K562 (cell line): Measurements from ENCODE around the gene FBXL3. TPM values are rescaled to one million over a fixed set of nuclear protein-coding genes. Genes with fewer than 3 reads are reported as not detected.

ENCODE experiments used
- ATAC-seq: fragments of 200-7000 bp; cut with Tn5 transposase; 3 replicates; pipeline ENCODE4 v1.9.1; 2020; ENCODE audit warnings: moderate library complexity
- BruUV-seq: library from RNA; stranded (reverse); fragments of 400-500 nt; replicated peaks from 2 replicates; lab custom pipeline; 2021; lab: Mats Ljungman, UMichigan
- CTCF ChIA-PET: fragments of 300-600 bp; formaldehyde crosslinking; extraction: SDS; loops from one replicate; lab custom pipeline; 2021; ENCODE audit warnings: low intra/inter-chr PET ratio; lab: Yijun Ruan, JAX
- POLR2A ChIA-PET: fragments of 300-600, 350-650 bp; sonication (Branson Sonifier 250); formaldehyde crosslinking; extraction: SDS; loops from one replicate; lab custom pipeline; 2021; ENCODE audit warnings: antibody characterized with exemption, inconsistent platforms; lab: Yijun Ruan, JAX
- DNase-seq, 4 experiments: peaks; one replicate each; pipeline versions ENCODE4 v3.0.0 to v3.0.0-alpha.2; 2011 to 2018; ENCODE audit warnings: low spot score in 3 of 4, mixed read lengths in 3 of 4; ENCODE audit errors: extremely low read depth in 1 of 4
- FAIRE-seq: peaks from 2 replicates; lab custom pipeline; 2011; peaks lifted over from hg19 to GRCh38; lab: Jason Lieb, UNC
- H2AFZ ChIP-seq: 2 replicates; pipeline ENCODE4 v1.6.0; 2011; ENCODE audit warnings: low read depth, low read length, control low read depth, inconsistent platforms
- H3K27ac ChIP-seq: fragments of 200-600 bp; 3 replicates; pipeline ENCODE4 v1.8.0; 2011; ENCODE audit warnings: low read depth, mild to moderate bottlenecking, control low read depth, inconsistent platforms, low read length, moderate library complexity, mixed read lengths; ENCODE audit errors: extremely low read depth
- H3K27me3 ChIP-seq, 2 experiments: fragments of 300-600 bp in 1 of 2; 2 replicates in 1 of 2; 3 replicates in 1 of 2; pipeline versions ENCODE4 v1.6.0 to v1.8.0; 2011; ENCODE audit warnings: inconsistent platforms in 2 of 2, low read length in 2 of 2, mild to moderate bottlenecking in 1 of 2, mixed read lengths in 1 of 2, moderate library complexity in 1 of 2; ENCODE audit not compliant: control insufficient read depth in 2 of 2, insufficient read depth in 2 of 2
- H3K36me3 ChIP-seq: fragments of 300-600 bp; 3 replicates; pipeline ENCODE4 v1.8.0; 2011; ENCODE audit warnings: mild to moderate bottlenecking, low read length, inconsistent platforms; ENCODE audit not compliant: control insufficient read depth, insufficient read depth
- H3K4me1 ChIP-seq, 2 experiments: fragments of 200-600 bp in 1 of 2; replicated peaks in 1 of 2; 2 replicates in 1 of 2; 3 replicates in 1 of 2; pipeline versions ENCODE4 v1.5.1 to v1.8.0; 2011; ENCODE audit warnings: inconsistent platforms in 2 of 2, low read length in 2 of 2, mild to moderate bottlenecking in 1 of 2, mixed read lengths in 1 of 2, moderate library complexity in 1 of 2; ENCODE audit not compliant: control insufficient read depth in 2 of 2, insufficient read depth in 2 of 2
- H3K4me2 ChIP-seq: 2 replicates; pipeline ENCODE4 v1.6.1; 2011; ENCODE audit warnings: low read length, control low read depth, inconsistent platforms, mixed read lengths; ENCODE audit not compliant: insufficient read depth
- H3K4me3 ChIP-seq: fragments of 200-600 bp; sonication (generic), shearing (Covaris generic); 2 replicates; pipeline ENCODE4 v1.5.1; 2016; ENCODE audit warnings: control low read depth, inconsistent platforms
- H3K79me2 ChIP-seq: fragments of 200-600 bp; 3 replicates; pipeline ENCODE4 v1.8.0; 2011; ENCODE audit warnings: low read length, inconsistent platforms; ENCODE audit not compliant: control insufficient read depth, insufficient read depth
- H3K9ac ChIP-seq, 2 experiments: 2 replicates each; pipeline versions ENCODE4 v1.6.0 to v1.6.1; 2011; ENCODE audit warnings: low read depth in 2 of 2, low read length in 2 of 2, control low read depth in 1 of 2, inconsistent platforms in 1 of 2, mild to moderate bottlenecking in 1 of 2, mixed read lengths in 1 of 2; ENCODE audit not compliant: insufficient read depth in 1 of 2
- H3K9me1 ChIP-seq: one replicate; pipeline ENCODE4 v1.6.0; 2011; ENCODE audit warnings: inconsistent platforms, mild to moderate bottlenecking, low read length, moderate library complexity; ENCODE audit not compliant: control insufficient read depth, insufficient read depth
- H3K9me3 ChIP-seq: replicated peaks from 2 replicates; pipeline ENCODE4 v1.5.1; 2011; ENCODE audit warnings: low read depth, low read length, inconsistent platforms; ENCODE audit not compliant: control insufficient read depth, insufficient read depth
- H4K20me1 ChIP-seq: replicated peaks from 2 replicates; pipeline ENCODE4 v1.6.1; 2011; ENCODE audit warnings: low read length, inconsistent platforms, mixed read lengths; ENCODE audit not compliant: control insufficient read depth, insufficient read depth
- GMEB1 ChIP-seq: fragments of 250-450 bp; sonication (Bioruptor Pico); IDR thresholded peaks from 2 replicates; pipeline ENCODE4 v1.4.0; 2020; ENCODE audit warnings: mild to moderate bottlenecking
- HCFC1 ChIP-seq: IDR thresholded peaks from 2 replicates; pipeline ENCODE4 v1.6.1; 2012; ENCODE audit warnings: low read depth, low read length, improper control_type of control experiment
- PATZ1 ChIP-seq: fragments of 250-450 bp; sonication (Bioruptor Pico); IDR thresholded peaks from 2 replicates; pipeline ENCODE4 v1.5.0; 2020; ENCODE audit warnings: mild to moderate bottlenecking, borderline replicate concordance
- PHF20 ChIP-seq: fragments of 450-650 bp; IDR thresholded peaks from 2 replicates; pipeline ENCODE4 v1.6.1; 2018; ENCODE audit not compliant: partially characterized antibody
- RFX7 ChIP-seq: fragments of 250-450 bp; sonication (Bioruptor Pico); IDR thresholded peaks from 2 replicates; pipeline ENCODE4 v1.5.1; 2021; ENCODE audit warnings: mild to moderate bottlenecking
- XRCC4 ChIP-seq: IDR thresholded peaks from one replicate; pipeline ENCODE4 v1.6.1; 2011; ENCODE audit not compliant: insufficient read depth, insufficient read length; ENCODE audit errors: extremely low read depth
- ZNF764 ChIP-seq: fragments of 250-450 bp; sonication (Bioruptor Pico); IDR thresholded peaks from 2 replicates; pipeline ENCODE4 v1.4.0; 2020; ENCODE audit warnings: low read depth, mild to moderate bottlenecking, moderate library complexity
- WGBS: fragments of 100-300 bp; shearing (Covaris generic); methylation state at CpG from one replicate; pipeline ENCODE4 v1.1.6; 2016; ENCODE audit warnings: low coverage, mixed read lengths; ENCODE audit not compliant: insufficient coverage; ENCODE audit errors: missing lambda C conversion rate; 5-methylcytosine and 5-hydroxymethylcytosine counted together
- in situ Hi-C: fragments of 300-500 bp; cut with MboI; formaldehyde crosslinking; loops from 4 replicates; pipeline ENCODE4 v1.15.0; 2018; ENCODE audit warnings: inconsistent platforms, mixed read lengths
- intact Hi-C: fragments of 100-400 bp; cut with micrococcal nuclease; formaldehyde crosslinking; loops from 2 replicates; pipeline ENCODE4 v1.14.2; 2022
- polyA plus RNA-seq, 8 experiments: library from polyadenylated mRNA; depleted of rRNA in 4 of 8; stranded (reverse) in 5 of 8; unstranded in 3 of 8; fragments of >200 nt; fragmentation: Nextera tagmentation in 2 of 8; fragmentation: Illumina TruSeq in 1 of 8; extraction: Ambion mirVana in 2 of 8; extraction: Trizol in 1 of 8; gene quantifications; 2 replicates each; pipeline versions ENCODE4 v1.2.1 to v1.2.3, GENCODE V29; 2011 to 2014; ENCODE audit warnings: inconsistent platforms in 1 of 8, missing spikeins in 1 of 8
- total RNA-seq, 7 experiments: library from RNA; depleted of rRNA in 6 of 7; stranded (reverse); fragments of >200 nt in 6 of 7; fragmentation: Illumina TruSeq in 2 of 7; extraction: Trizol in 2 of 7; gene quantifications; 2 replicates each; pipeline versions ENCODE4 v1.2.1 to v1.2.3, GENCODE V29; 2011 to 2021; ENCODE audit warnings: low replicate concordance in 1 of 7

The FBXL3 gene
- total and polyA plus RNA-seq, 9 of the 15 experiments (the other 6 are each of a cell fraction or from before 2014, with no cell fraction given), result 3.8 to 16.4 (median 12.6) TPM

GRCh38 chr13:77065461-77066147, 38.6 kb upstream of the FBXL3 start:
- H3K4me2 ChIP-seq, result no peak overlapping the region
- no peaks in the 10 kb centered on the region for H3K27me3 ChIP-seq
- FAIRE-seq, result no peak
- H3K9me3 ChIP-seq, result no peaks in the 10 kb centered on the region
- TF ChIP-seq PHF20 (no peak), PATZ1 (no peak), GMEB1 (no peak), ZNF764 (no peak), HCFC1 (no peak), XRCC4 (no peak), RFX7 (CRISPR knock-in tag) (no peak)
- TF ChIP-seq, all 486 proteins: peak for 0
- POLR2A ChIA-PET, result no interaction called here
- DNase-seq, result no peak
- H3K4me3 ChIP-seq, result no peak overlapping the region
- CTCF ChIA-PET, result no interaction called here
- H4K20me1 ChIP-seq, result no peaks in the 10 kb centered on the region
- H3K4me1 ChIP-seq, result no peaks in the 10 kb centered on the region
- 87% methylated on average over 5 of the region's 5 CpGs for WGBS
- intact Hi-C loops, result no loop called here
- no peak overlapping the region for H3K27ac ChIP-seq
- H3K36me3 ChIP-seq, result peaks cover 51% of the 10 kb centered on the region
- no peaks in the 10 kb centered on the region for H3K79me2 ChIP-seq
- ATAC-seq, result no peak
- in situ Hi-C loops, result no loop called here
- no peaks in the 10 kb centered on the region for H3K9me1 ChIP-seq
- H3K9ac ChIP-seq, result no peak overlapping the region
- BruUV-seq, result no TSS peak
- H2AFZ ChIP-seq, result no peak overlapping the region
